HUES48 (cell line): ENCODE data around the gene CCDC6.

Experiments
- H3K27ac ChIP-seq: one replicate; pipeline ENCODE4 v1.7.0; 2013; ENCODE audit warnings: low read depth, low read length, inconsistent platforms
- H3K27me3 ChIP-seq: 2 replicates; pipeline ENCODE4 v1.6.1; 2013; ENCODE audit warnings: mild to moderate bottlenecking, low read length; ENCODE audit not compliant: control insufficient read depth, insufficient read depth
- H3K36me3 ChIP-seq: 2 replicates; pipeline ENCODE4 v1.6.1; 2013; ENCODE audit warnings: low read length; ENCODE audit not compliant: control insufficient read depth, insufficient read depth
- H3K4me1 ChIP-seq: 2 replicates; pipeline ENCODE4 v1.6.1; 2013; ENCODE audit warnings: mild to moderate bottlenecking, low read length; ENCODE audit not compliant: control insufficient read depth, insufficient read depth
- H3K4me3 ChIP-seq: 2 replicates; pipeline ENCODE4 v1.5.1; 2013; ENCODE audit warnings: mild to moderate bottlenecking, low read depth, low read length
- H3K9ac ChIP-seq: 2 replicates; pipeline ENCODE4 v1.6.1; 2013; ENCODE audit warnings: mild to moderate bottlenecking, low read depth, low read length, moderate library complexity
- H3K9me3 ChIP-seq: 2 replicates; pipeline ENCODE4 v1.6.1; 2013; ENCODE audit warnings: low read length; ENCODE audit not compliant: control insufficient read depth, insufficient read depth

The CCDC6 gene

GRCh38 chr10:59741048-59741447 lies 165.3 kb downstream of the CCDC6 start:
- Histone ChIP-seq H3K9ac (no peak overlapping the region), H3K27me3 (no peaks in the 10 kb centered on the region), H3K36me3 (no peaks in the 10 kb centered on the region), H3K9me3 (peaks cover 4% of the 10 kb centered on the region; the same call in 1 of the 2 replicates), H3K4me1 (no peaks in the 10 kb centered on the region), H3K27ac (no peak overlapping the region), H3K4me3 (no peak overlapping the region)
